Astrocyte (in vitro differentiated cells and primary cell): ENCODE results near the gene PKD1L1.

ENCODE experiments used
- EZH2 ChIP-seq: IDR thresholded peaks from 2 replicates; pipeline ENCODE4 v1.6.1; 2012; ENCODE audit warnings: mild to moderate bottlenecking, low read length, inconsistent platforms; ENCODE audit not compliant: insufficient read depth
- TF ChIP-seq, protein P1 (sequence below): IDR thresholded peaks from 2 replicates; pipeline ENCODE4 v1.5.1; 2011; ENCODE audit warnings: low read depth, mild to moderate bottlenecking, inconsistent platforms, low read length, moderate library complexity; ENCODE audit not compliant: insufficient read depth

DNA sequence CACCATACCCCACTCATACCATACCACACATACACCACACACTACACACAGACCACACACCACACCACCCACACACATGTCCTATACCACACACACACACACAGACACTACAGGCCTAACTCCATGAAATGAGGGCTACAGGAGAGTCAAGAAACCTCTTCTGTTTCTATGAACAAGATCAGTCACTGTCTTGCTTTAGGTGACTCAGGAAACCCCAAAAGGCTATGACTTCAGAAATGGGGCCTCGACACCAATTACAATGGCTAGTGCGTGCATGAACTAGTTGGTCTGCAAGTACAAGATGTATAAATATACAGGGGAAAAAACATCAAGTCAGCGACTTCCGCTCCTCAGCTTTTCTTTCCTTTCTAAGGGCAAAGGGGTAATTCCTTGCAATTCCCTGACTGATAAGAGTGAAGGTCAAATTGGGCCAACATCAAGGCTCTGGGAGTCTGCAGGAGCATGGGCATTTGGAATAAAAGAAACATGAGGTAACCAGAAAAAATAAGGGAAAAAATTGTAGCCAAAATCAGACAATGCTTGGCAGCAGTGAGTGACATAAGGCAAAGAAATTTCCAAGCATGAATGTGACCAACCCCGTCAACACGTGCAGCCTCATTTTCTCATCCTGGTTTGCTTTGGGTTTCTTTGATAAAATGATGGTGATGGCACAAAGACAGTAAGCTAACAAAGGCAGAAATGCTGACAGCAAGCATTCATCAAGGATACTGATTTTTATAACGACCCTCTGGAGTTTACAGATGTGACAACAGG is 1.5 kb downstream of the PKD1L1 start:
- TF ChIP-seq, protein P1, sequence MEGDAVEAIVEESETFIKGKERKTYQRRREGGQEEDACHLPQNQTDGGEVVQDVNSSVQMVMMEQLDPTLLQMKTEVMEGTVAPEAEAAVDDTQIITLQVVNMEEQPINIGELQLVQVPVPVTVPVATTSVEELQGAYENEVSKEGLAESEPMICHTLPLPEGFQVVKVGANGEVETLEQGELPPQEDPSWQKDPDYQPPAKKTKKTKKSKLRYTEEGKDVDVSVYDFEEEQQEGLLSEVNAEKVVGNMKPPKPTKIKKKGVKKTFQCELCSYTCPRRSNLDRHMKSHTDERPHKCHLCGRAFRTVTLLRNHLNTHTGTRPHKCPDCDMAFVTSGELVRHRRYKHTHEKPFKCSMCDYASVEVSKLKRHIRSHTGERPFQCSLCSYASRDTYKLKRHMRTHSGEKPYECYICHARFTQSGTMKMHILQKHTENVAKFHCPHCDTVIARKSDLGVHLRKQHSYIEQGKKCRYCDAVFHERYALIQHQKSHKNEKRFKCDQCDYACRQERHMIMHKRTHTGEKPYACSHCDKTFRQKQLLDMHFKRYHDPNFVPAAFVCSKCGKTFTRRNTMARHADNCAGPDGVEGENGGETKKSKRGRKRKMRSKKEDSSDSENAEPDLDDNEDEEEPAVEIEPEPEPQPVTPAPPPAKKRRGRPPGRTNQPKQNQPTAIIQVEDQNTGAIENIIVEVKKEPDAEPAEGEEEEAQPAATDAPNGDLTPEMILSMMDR: no peak
- TF ChIP-seq EZH2: no peak
